ENCODE data around the gene MAN2A1.

Gene MAN2A1

GRCh38 chr5:109849478-109850088 is 159.9 kb downstream of the MAN2A1 start:
- TF ChIP-seq POLR2A (IDR thresholded peaks at IDR 0.05; ENCODE audit: low read depth, low read length), result no peak
- DNase-seq (ENCODE audit: insufficient read length, low spot score), result no peak
- FAIRE-seq, result no peak

- DNase-seq (ENCODE audit: insufficient read length, low spot score) (no peak), FAIRE-seq (no peak)
- no peak for TF ChIP-seq POLR2A (IDR thresholded peaks at IDR 0.05; ENCODE audit: low read depth, low read length)
Measured at GRCh38 chr5:109852371-109853155, 162.8 kb downstream of the MAN2A1 start.

- FAIRE-seq (no peak), DNase-seq (ENCODE audit: insufficient read length, low spot score) (no peak)
- TF ChIP-seq POLR2A (IDR thresholded peaks at IDR 0.05; ENCODE audit: low read depth, low read length), result no peak
Measured at GRCh38 chr5:109853377-109853776, 163.7 kb downstream of the MAN2A1 start.

GRCh38 chr5:109855056-109855455 is 165.3 kb downstream of the MAN2A1 start:
- FAIRE-seq (no peak), DNase-seq (ENCODE audit: insufficient read length, low spot score) (no peak)
- no peak for TF ChIP-seq POLR2A (IDR thresholded peaks at IDR 0.05; ENCODE audit: low read depth, low read length)

GRCh38 chr5:109857405-109858031 is 167.8 kb downstream of the MAN2A1 start:
- TF ChIP-seq POLR2A (IDR thresholded peaks at IDR 0.05; ENCODE audit: low read depth, low read length), result no peak
- DNase-seq (ENCODE audit: insufficient read length, low spot score) (no peak), FAIRE-seq (no peak)

GRCh38 chr5:109859537-109859936 is 169.8 kb downstream of the MAN2A1 start:
- FAIRE-seq, result no peak
- DNase-seq (ENCODE audit: insufficient read length, low spot score), result no peak
- no peak for TF ChIP-seq POLR2A (IDR thresholded peaks at IDR 0.05; ENCODE audit: low read depth, low read length)

GRCh38 chr5:109862301-109862700 is 172.6 kb downstream of the MAN2A1 start:
- TF ChIP-seq POLR2A (IDR thresholded peaks at IDR 0.05; ENCODE audit: low read depth, low read length), result no peak
- DNase-seq (ENCODE audit: insufficient read length, low spot score) (no peak), FAIRE-seq (no peak)

GRCh38 chr5:109863752-109864151 is 174.0 kb downstream of the MAN2A1 start:
- no peak for TF ChIP-seq POLR2A (IDR thresholded peaks at IDR 0.05; ENCODE audit: low read depth, low read length)
- FAIRE-seq, result peak; percentile 36
- no peak for DNase-seq (ENCODE audit: insufficient read length, low spot score)

- FAIRE-seq (peak; percentile 98), DNase-seq (ENCODE audit: insufficient read length, low spot score) (peak; percentile 38)
Measured at GRCh38 chr5:109865637-109866036, 175.9 kb downstream of the MAN2A1 start.

GRCh38 chr5:109866051-109866450 is 176.3 kb downstream of the MAN2A1 start:
- no peak for TF ChIP-seq POLR2A (IDR thresholded peaks at IDR 0.05; ENCODE audit: low read depth, low read length)
- DNase-seq (ENCODE audit: insufficient read length, low spot score), result peak; percentile 26
- FAIRE-seq, result no peak

More at GRCh38 chr5:109865637-109866036, 175.9 kb downstream of the MAN2A1 start:
- no peak for TF ChIP-seq POLR2A (IDR thresholded peaks at IDR 0.05; ENCODE audit: low read depth, low read length)

- TF ChIP-seq POLR2A (IDR thresholded peaks at IDR 0.05; ENCODE audit: low read depth, low read length), result no peak
- FAIRE-seq (no peak), DNase-seq (ENCODE audit: insufficient read length, low spot score) (no peak)
Measured at GRCh38 chr5:109868737-109869136, 179.0 kb downstream of the MAN2A1 start.

- no peak for TF ChIP-seq POLR2A (IDR thresholded peaks at IDR 0.05; ENCODE audit: low read depth, low read length)
- DNase-seq (ENCODE audit: insufficient read length, low spot score), result no peak
- FAIRE-seq, result no peak
Measured at GRCh38 chr5:109873687-109874086, 184.0 kb downstream of the MAN2A1 start.

GRCh38 chr5:109874108-109874507 is 184.4 kb downstream of the MAN2A1 start:
- FAIRE-seq (no peak), DNase-seq (ENCODE audit: insufficient read length, low spot score) (no peak)
- TF ChIP-seq POLR2A (IDR thresholded peaks at IDR 0.05; ENCODE audit: low read depth, low read length), result no peak

GRCh38 chr5:109876030-109876725 is 186.5 kb downstream of the MAN2A1 start:
- no peak for FAIRE-seq
- DNase-seq (ENCODE audit: insufficient read length, low spot score), result no peak
- no peak for TF ChIP-seq POLR2A (IDR thresholded peaks at IDR 0.05; ENCODE audit: low read depth, low read length)
